Non-pigmented ciliary epithelial cell (primary cell): ENCODE results near the gene PREP.
"Not testable (repeated sequence)": the region's sequence is repeated elsewhere in the genome, so short reads cannot be mapped to it uniquely, and the experiment has no call there.

Experiments used
- DNase-seq: peaks from one replicate; pipeline ENCODE4 v3.0.0-alpha.2; 2010; ENCODE audit warnings: low read depth

PREP gene

GRCh38 chr6:105338350-105338983, 64.4 kb downstream of the PREP start:
- DNase-seq, result not testable (repeated sequence)

- DNase-seq, result no peak
Observed at GRCh38 chr6:105336986-105337385, 65.9 kb downstream of the PREP start.

- no peak for DNase-seq
Observed at GRCh38 chr6:105332576-105332975, 70.3 kb downstream of the PREP start.

DNA sequence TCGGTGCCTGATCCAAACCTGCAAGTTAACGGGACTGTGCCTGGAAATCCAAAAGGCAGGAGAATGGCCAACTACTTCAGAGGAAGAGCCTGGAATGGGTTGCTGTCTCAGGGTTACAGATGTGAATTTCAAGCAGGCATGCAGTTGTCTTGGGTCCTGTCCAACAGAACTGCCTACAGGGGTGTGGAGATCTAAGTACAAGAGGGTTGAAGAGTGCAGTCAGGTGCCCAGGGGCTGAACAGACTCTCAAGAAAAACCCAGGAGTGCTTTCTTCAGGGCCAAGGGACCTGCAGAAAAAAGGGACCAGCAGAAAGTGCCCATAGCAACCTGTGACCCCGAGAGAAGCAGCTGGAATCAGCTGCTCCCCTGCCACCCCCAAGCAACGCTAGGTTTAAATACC, 71.0 kb downstream of the PREP start:
- DNase-seq, result no peak

- no peak for DNase-seq
Observed at GRCh38 chr6:105330913-105331312, 72.0 kb downstream of the PREP start.

DNA sequence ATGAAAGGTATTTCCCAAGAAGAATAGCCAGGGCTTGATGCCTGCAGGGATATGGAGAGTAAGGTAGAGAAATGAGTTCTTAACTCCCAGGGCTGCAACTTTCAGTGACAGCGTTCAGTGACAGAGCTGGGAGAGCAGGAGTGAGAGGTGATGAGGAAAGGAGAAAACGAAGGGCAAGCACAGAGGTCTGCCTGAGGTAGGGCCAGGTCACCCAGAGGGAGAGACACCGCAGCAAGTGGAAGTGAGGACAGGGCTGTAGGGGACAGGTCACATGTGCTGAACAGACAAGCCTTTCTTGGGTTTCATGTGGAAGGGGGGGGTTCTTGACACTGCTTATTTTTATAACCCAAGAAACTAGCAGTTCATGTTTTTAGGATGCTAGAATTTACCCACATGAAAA, 72.5 kb downstream of the PREP start:
- DNase-seq, result no peak

- peak; percentile 31 for DNase-seq
Observed at GRCh38 chr6:105326833-105327770, 75.8 kb downstream of the PREP start.

- DNase-seq, result no peak
Observed at GRCh38 chr6:105326216-105326615, 76.7 kb downstream of the PREP start.

- no peak for DNase-seq
Observed at GRCh38 chr6:105324386-105324950, 78.4 kb downstream of the PREP start.

- DNase-seq, result no peak
Observed at GRCh38 chr6:105322499-105323225, 80.2 kb downstream of the PREP start.

DNA sequence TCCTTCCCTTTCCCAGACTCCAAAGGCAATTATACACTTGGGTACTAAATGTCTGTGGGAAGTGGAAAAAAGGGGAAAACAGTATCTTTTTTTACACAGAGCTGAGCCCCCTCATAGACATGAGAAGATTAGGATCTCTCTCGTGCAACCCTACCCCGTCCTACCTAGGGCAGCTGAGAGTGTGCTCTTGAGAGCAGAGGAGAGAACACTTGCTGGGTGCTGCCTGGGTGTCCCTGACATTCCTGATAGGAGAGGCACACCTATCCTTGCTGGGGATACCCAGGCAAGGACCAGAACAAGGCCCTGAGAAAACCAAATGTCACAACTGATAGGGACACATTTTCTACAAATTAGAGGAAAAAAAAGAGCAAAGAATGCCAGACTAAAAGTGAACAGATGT, 81.2 kb downstream of the PREP start:
- DNase-seq, result no peak

DNA sequence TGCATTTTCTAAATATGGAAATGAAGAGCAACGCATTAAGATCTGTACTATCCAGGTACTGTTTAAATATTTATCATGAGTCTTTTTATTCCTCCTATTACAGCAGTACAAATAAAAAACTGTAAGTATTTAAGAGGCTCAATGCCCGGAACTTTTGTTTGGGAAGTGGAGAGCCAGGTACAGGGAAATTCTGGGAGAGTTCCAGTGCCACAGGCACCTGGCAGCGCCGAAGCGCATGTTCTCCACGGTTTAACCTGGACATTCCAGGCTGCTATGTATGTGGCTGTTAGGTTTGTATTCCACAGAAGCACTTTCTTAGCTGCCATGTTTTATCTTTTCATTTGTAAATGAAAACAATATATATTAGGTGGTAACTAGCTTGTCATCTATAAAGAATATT, 81.7 kb downstream of the PREP start:
- no peak for DNase-seq

DNA sequence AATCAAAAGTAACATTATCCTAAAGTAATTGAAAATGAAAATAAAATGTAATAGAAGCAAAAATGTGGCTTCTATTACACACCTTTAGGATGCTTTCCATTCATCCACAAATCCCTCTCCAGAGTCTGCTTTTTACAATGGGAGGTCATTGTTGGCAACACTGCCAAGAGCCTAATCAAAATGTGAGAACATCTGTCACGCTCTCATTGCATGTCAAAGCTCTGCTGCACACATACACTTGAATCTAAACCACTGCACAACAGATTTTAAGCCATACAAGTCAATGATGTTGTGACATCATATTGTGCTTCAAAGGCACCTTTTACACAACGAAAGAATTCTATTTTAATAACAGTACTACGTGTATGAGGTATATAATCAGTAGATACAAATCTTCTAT, 82.1 kb downstream of the PREP start:
- no peak for DNase-seq

GRCh38 chr6:105320271-105320670, 82.6 kb downstream of the PREP start:
- no peak for DNase-seq

DNA sequence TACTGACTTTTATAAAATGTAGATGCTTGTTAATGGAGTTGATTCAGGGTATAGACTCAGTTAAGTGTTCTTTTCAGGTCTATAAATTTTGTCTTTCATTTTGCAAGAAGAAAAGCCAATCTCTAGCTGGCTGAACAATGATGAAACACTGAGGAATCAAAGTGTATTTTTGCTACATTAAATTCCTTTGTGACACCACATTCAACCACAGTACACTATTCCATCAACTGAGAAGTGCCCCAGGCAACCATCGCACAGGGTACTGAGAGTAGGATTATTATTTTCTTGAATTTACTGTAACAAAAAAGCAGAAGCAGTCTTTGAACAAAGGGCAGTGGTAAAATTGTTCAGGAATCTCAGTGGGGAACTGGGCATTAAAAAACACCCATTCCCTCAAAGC, 83.6 kb downstream of the PREP start:
- no peak for DNase-seq

GRCh38 chr6:105318660-105319059, 84.2 kb downstream of the PREP start:
- peak; percentile 55 for DNase-seq

DNA sequence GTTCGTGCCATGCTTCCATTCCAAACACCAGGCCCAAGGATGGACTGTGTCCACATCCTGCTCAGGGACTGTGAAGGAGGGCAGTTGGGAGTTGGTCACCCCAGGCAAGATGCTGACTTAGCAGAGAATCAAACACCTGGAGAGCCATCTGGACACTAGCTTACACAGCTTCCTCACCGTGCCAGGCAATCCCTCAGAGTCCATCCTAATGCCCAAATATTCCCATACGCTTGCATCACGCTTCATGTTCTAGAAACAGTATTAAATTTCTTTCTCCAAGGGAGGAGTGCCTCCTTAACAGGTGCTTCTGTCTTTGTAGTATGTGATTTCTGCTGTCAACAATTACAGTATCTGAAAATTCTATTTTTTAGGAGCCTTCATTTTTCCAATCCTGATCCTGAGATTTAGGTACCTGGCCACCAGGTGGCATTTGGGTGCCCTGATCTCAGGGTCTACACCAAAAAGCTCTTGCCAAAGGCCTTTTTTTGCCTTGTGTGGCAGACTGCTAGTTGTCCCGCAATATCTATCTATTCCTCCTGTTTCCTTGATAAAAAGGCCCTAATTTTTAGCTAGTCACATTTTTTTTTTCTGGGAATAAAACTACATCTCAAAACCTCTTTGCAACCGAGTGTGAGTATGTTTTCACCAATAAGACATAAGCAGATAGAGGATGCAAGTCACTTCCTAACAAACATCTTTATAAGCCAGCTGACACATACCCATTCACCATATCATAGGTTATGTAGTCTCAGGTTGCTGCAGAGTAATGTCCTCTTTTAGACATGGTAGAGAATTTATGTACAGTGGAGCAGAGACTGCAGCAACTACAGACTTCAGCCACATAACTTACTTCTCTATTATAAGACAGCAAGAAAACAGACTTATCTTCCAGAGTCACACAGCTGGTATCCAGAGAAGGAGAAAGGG, 85.0 kb downstream of the PREP start:
- no peak for DNase-seq

GRCh38 chr6:105313211-105313610, 89.7 kb downstream of the PREP start:
- DNase-seq, result no peak

DNA sequence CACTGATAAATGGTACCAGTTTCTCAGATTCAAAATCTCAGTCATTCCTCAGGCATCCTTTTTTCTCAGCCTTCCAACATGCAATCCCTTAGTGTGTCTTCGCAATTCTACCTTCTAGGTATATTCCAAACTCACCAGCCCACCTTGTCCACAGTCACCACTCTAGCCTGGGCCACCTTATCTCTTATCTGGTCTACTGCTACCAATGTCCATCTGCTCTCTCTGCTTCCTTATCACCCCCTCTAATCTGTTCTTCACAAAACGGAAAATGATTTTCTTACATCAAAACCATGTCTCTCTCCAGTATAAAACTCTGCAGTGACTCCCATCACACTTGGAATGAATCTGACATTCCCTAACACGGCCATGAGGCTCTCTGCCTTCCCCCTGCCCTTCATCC, 91.9 kb downstream of the PREP start:
- no peak for DNase-seq

DNA sequence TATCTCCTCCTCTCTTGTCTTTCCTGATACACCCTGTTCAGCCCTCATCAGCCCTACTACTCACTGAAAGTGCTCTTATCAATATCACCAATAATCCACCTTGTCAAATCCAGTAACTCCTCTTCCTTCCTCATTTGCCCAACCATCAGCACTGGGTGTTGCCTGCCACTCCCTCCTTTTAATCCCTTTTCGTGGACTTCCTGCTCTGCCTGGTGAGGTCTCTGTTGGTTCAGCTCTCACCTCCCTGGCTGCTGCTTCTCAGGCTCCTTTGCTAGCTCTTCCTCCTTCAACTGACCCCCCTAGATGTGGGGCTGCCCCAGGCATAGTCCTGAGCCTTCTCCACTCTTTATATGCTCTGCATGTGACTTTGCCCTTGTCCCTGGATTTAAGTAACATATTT, 92.5 kb downstream of the PREP start:
- DNase-seq, result no peak

GRCh38 chr6:105308840-105309239, 94.0 kb downstream of the PREP start:
- no peak for DNase-seq
